ENCODE measurements around the gene OR4S2. TPM values are rescaled to one million over a fixed set of nuclear protein-coding genes. Genes with fewer than 3 reads are reported as not detected.

OR4S2 gene, protein sequence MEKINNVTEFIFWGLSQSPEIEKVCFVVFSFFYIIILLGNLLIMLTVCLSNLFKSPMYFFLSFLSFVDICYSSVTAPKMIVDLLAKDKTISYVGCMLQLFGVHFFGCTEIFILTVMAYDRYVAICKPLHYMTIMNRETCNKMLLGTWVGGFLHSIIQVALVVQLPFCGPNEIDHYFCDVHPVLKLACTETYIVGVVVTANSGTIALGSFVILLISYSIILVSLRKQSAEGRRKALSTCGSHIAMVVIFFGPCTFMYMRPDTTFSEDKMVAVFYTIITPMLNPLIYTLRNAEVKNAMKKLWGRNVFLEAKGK
- not detected for total RNA-seq

GRCh38 chr11:55648027-55648426 lies at the start of gene OR4S2:
Gene OR4S2 (plus strand): TSS chr11:55648327. CDS start chr11:55650904, 2,577 bp downstream.
- DNase-seq, result no peak
- Histone ChIP-seq H3K4me3 (no peak within 1 kb of the TSS), H3K4me1 (no peaks in the 10 kb centered on the region), H3K9me3 (no peaks in the 10 kb centered on the region), H3K36me3 (no peaks in the 10 kb centered on the region), H3K27ac (no peak within 1 kb of the TSS), H3K27me3 (no peaks in the 10 kb centered on the region)
- in situ Hi-C loops (cut with MboI; ENCODE audit: low pct_ligation_motif_present in 1 of 4, low pct_unique_long_range_greater_than_20kb in 1 of 4, low sequenced_read_pairs in 3 of 4), result no loop called here
- 78 to 84% methylated on average over 2 of the region's 2 CpGs for WGBS, 2 donors (ENCODE audit: low coverage in 1 of 2)
- intact Hi-C loops (cut with DNase I; ENCODE audit: low total_unique reads), result no loop called here
- TF ChIP-seq EP300 (IDR thresholded peaks at IDR 0.05; ENCODE audit: low read depth) (no peak), CTCF (IDR thresholded peaks at IDR 0.05) (no peak), POLR2A (IDR thresholded peaks at IDR 0.05) (no peak), POLR2AphosphoS5 (IDR thresholded peaks at IDR 0.05) (no peak)

- in situ Hi-C loops (cut with MboI; ENCODE audit: low pct_ligation_motif_present in 1 of 4, low pct_unique_long_range_greater_than_20kb in 1 of 4, low sequenced_read_pairs in 3 of 4), result no loop called here
- H3K9me3 ChIP-seq, result no peaks in the 10 kb centered on the region
- H3K4me3 ChIP-seq, result no peak within 1 kb of the TSS
- DNase-seq, result no peak
- TF ChIP-seq POLR2AphosphoS5 (IDR thresholded peaks at IDR 0.05), result no peak
- TF ChIP-seq POLR2A (IDR thresholded peaks at IDR 0.05), result no peak
- no peak for TF ChIP-seq CTCF (IDR thresholded peaks at IDR 0.05)
- no peak for TF ChIP-seq EP300 (IDR thresholded peaks at IDR 0.05; ENCODE audit: low read depth)
- no peaks in the 10 kb centered on the region for H3K4me1 ChIP-seq
- intact Hi-C loops (cut with DNase I; ENCODE audit: low total_unique reads), result no loop called here
- 47 to 68% methylated on average over 2 of the region's 2 CpGs for WGBS, 2 donors (ENCODE audit: low coverage in 1 of 2)
- H3K36me3 ChIP-seq, result no peaks in the 10 kb centered on the region
- no peak within 1 kb of the TSS for H3K27ac ChIP-seq
- H3K27me3 ChIP-seq, result no peaks in the 10 kb centered on the region
Observed at GRCh38 chr11:55607545-55607944, 40.6 kb upstream of the OR4S2 start, which contains the start of gene OR4C11. Gene OR4C11 (minus strand): TSS chr11:55607645. CDS start chr11:55604373, 3,272 bp downstream.

GRCh38 chr11:55624531-55624930 lies 23.6 kb upstream of the OR4S2 start:
- intact Hi-C loops (cut with DNase I; ENCODE audit: low total_unique reads), result no loop called here
- Histone ChIP-seq H3K27ac (no peak overlapping the region), H3K9me3 (peaks cover 0 to 7% of the 10 kb centered on the region in 2 donors), H3K36me3 (no peaks in the 10 kb centered on the region), H3K4me3 (no peak overlapping the region), H3K4me1 (no peaks in the 10 kb centered on the region), H3K27me3 (no peaks in the 10 kb centered on the region)
- WGBS, 2 donors (ENCODE audit: low coverage in 1 of 2), result 80 to 82% methylated on average over 1 of the region's 1 CpG
- no peak for TF ChIP-seq CTCF (IDR thresholded peaks at IDR 0.05)
- no peak for DNase-seq
- in situ Hi-C loops (cut with MboI; ENCODE audit: low pct_ligation_motif_present in 1 of 4, low pct_unique_long_range_greater_than_20kb in 1 of 4, low sequenced_read_pairs in 3 of 4), result no loop called here

DNA sequence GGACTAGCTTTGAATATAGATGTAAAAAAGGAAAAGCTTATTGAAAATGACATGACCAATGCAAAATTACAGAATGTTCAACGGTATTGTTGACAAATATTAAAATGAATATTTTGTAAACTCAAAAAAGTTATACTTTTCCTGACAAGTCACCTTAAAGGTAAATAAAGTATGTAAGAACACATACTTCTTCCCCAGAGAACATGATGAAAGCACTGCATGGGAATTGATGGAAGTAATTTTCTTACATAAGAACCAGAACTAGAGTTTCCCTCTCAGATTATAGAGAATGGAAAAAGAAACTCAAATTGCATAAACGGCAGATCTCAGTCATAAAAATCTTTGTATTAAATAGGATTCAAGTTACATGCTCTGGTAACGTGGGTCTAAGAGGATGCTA lies 13.3 kb upstream of the OR4S2 start, which contains the start of gene OR4P4:
Gene OR4P4 (plus strand): TSS at position 301 of the 400 bp plus-strand sequence.
- no peaks in the 10 kb centered on the region for H3K36me3 ChIP-seq
- in situ Hi-C loops (cut with MboI; ENCODE audit: low pct_ligation_motif_present in 1 of 4, low pct_unique_long_range_greater_than_20kb in 1 of 4, low sequenced_read_pairs in 3 of 4), result no loop called here
- TF ChIP-seq POLR2A (IDR thresholded peaks at IDR 0.05), result no peak
- TF ChIP-seq CTCF (IDR thresholded peaks at IDR 0.05), result no peak
- TF ChIP-seq POLR2AphosphoS5 (IDR thresholded peaks at IDR 0.05), result no peak
- TF ChIP-seq EP300 (IDR thresholded peaks at IDR 0.05; ENCODE audit: low read depth), result no peak
- H3K27me3 ChIP-seq, result no peaks in the 10 kb centered on the region
- intact Hi-C loops (cut with DNase I; ENCODE audit: low total_unique reads), result no loop called here
- H3K4me1 ChIP-seq, result no peaks in the 10 kb centered on the region
- whole genome bisulfite sequencing, 2 donors (ENCODE audit: low coverage in 1 of 2), result 49 to 54% methylated on average over 3 of the region's 3 CpGs
- H3K4me3 ChIP-seq, result no peak within 1 kb of the TSS
- no peak within 1 kb of the TSS for H3K27ac ChIP-seq
- no peaks in the 10 kb centered on the region for H3K9me3 ChIP-seq
- no peak for DNase-seq
